ENCODE data around the gene RASEF.
A peak's percentile ranks its signal among the peaks of the same experiment; 100 is the strongest.
"Not testable (repeated sequence)": the region's sequence is repeated elsewhere in the genome, so short reads cannot be mapped to it uniquely, and the experiment has no call there.

The RASEF gene

GRCh38 chr9:82969291-82969690 lies 93.7 kb downstream of the RASEF start:
- DNase-seq, result no peak

GRCh38 chr9:82968816-82969215 lies 94.1 kb downstream of the RASEF start:
- DNase-seq, result no peak

GRCh38 chr9:82968388-82968787 lies 94.6 kb downstream of the RASEF start:
- no peak for DNase-seq

- DNase-seq, result peak; percentile 95
Measured at GRCh38 chr9:82961504-82962125, 101.3 kb downstream of the RASEF start.

- no peak for DNase-seq
Measured at GRCh38 chr9:82957529-82958379, 105.2 kb downstream of the RASEF start.

- DNase-seq, result no peak
Measured at GRCh38 chr9:82949203-82949602, 113.7 kb downstream of the RASEF start.

GRCh38 chr9:82940376-82940775 lies 122.6 kb downstream of the RASEF start:
- DNase-seq, result no peak

GRCh38 chr9:82939451-82939850 lies 123.5 kb downstream of the RASEF start:
- DNase-seq, result no peak

GRCh38 chr9:82938426-82939218 lies 124.3 kb downstream of the RASEF start:
- DNase-seq, result no peak

GRCh38 chr9:82936561-82936960 lies 126.4 kb downstream of the RASEF start:
- not testable (repeated sequence) for DNase-seq

- no peak for DNase-seq
Measured at GRCh38 chr9:82934949-82935348, 128.0 kb downstream of the RASEF start.

GRCh38 chr9:82934025-82934424 lies 128.9 kb downstream of the RASEF start:
- DNase-seq, result not testable (repeated sequence)

- DNase-seq, result no peak
Measured at GRCh38 chr9:82930116-82930515, 132.8 kb downstream of the RASEF start.
